GM12878 (cell line): ENCODE results near the gene TMEM253. TPM values are rescaled to one million over a fixed set of nuclear protein-coding genes. Genes with fewer than 3 reads are reported as not detected.

Experiments used
- ATAC-seq: fragments of 200-7000 bp; cut with Tn5 transposase; 3 replicates; pipeline ENCODE4 v1.9.1; 2020; ENCODE audit warnings: mild to moderate bottlenecking, moderate library complexity
- BruUV-seq: library from RNA; stranded (reverse); fragments of 400-500 nt; replicated peaks from 2 replicates; lab custom pipeline; 2021; lab: Mats Ljungman, UMichigan
- CTCF ChIA-PET: fragments of 300-600 bp; sonication (Branson Sonifier 250); formaldehyde crosslinking; extraction: SDS; loops from one replicate; lab custom pipeline; 2021; ENCODE audit warnings: inconsistent platforms; lab: Yijun Ruan, JAX
- POLR2A ChIA-PET: fragments of 350-600 bp; formaldehyde crosslinking; extraction: SDS; loops from one replicate; lab custom pipeline; 2021; ENCODE audit warnings: inconsistent platforms; lab: Charles Lee
- RAD21 ChIA-PET: fragments of 300-600 bp; sonication (Branson Sonifier 250); formaldehyde crosslinking; loops from one replicate; lab custom pipeline; 2023; ENCODE audit warnings: antibody characterized with exemption; ENCODE audit not compliant: unreplicated experiment; lab: Charles Lee
- SMC1A ChIA-PET: fragments of 300-600 bp; sonication (Branson Sonifier 250); formaldehyde crosslinking; loops from one replicate; lab custom pipeline; 2023; ENCODE audit not compliant: unreplicated experiment, uncharacterized antibody; lab: Charles Lee
- DNase-seq: peaks from one replicate; pipeline ENCODE4 v3.0.0-alpha.2; 2011; ENCODE audit warnings: low read depth, low spot score
- FAIRE-seq: peaks from 3 replicates; lab custom pipeline; 2011; peaks lifted over from hg19 to GRCh38; lab: Jason Lieb, UNC
- H2AFZ ChIP-seq: 2 replicates; pipeline ENCODE4 v1.6.0; 2011; ENCODE audit warnings: low read depth, low read length, control low read depth; ENCODE audit not compliant: control insufficient read depth
- H3K27ac ChIP-seq: 2 replicates; pipeline ENCODE4 v1.5.1; 2011; ENCODE audit warnings: control low read depth; ENCODE audit not compliant: control insufficient read depth, insufficient read depth
- H3K27me3 ChIP-seq, 2 experiments: replicated peaks in 1 of 2; 2 replicates each; pipeline versions ENCODE4 v1.6.0 to v1.6.1; 2011; ENCODE audit warnings: low read length in 1 of 2; ENCODE audit not compliant: control insufficient read depth in 2 of 2, insufficient read depth in 2 of 2
- H3K36me3 ChIP-seq, 2 experiments: 2 replicates each; pipeline ENCODE4 v1.5.1; 2011; ENCODE audit warnings: low read length in 1 of 2; ENCODE audit not compliant: control insufficient read depth in 2 of 2, insufficient read depth in 2 of 2
- H3K4me1 ChIP-seq: 2 replicates; pipeline ENCODE4 v1.6.1; 2011; ENCODE audit warnings: mild to moderate bottlenecking, low read length, moderate library complexity, mixed read lengths; ENCODE audit not compliant: control insufficient read depth, insufficient read depth
- H3K4me2 ChIP-seq: 2 replicates; pipeline ENCODE4 v1.6.0; 2011; ENCODE audit warnings: control low read depth; ENCODE audit not compliant: control insufficient read depth, insufficient read depth
- H3K4me3 ChIP-seq: fragments of 200-600 bp; sonication (generic); 2 replicates; pipeline ENCODE4 v1.5.1; 2016
- H3K79me2 ChIP-seq: 2 replicates; pipeline ENCODE4 v1.6.0; 2011; ENCODE audit warnings: low read length; ENCODE audit not compliant: control insufficient read depth, insufficient read depth
- H3K9ac ChIP-seq: 2 replicates; pipeline ENCODE4 v1.8.0; 2011; ENCODE audit warnings: low read length, control low read depth, mixed read lengths; ENCODE audit not compliant: control insufficient read depth, insufficient read depth
- H3K9me3 ChIP-seq: replicated peaks from 3 replicates; pipeline ENCODE4 v1.5.1; 2011; ENCODE audit warnings: mild to moderate bottlenecking, low read length; ENCODE audit not compliant: control insufficient read depth, insufficient read depth
- H4K20me1 ChIP-seq: 2 replicates; pipeline ENCODE4 v1.6.0; 2011; ENCODE audit not compliant: control insufficient read depth, insufficient read depth
- RAD21 ChIP-seq: IDR thresholded peaks from 2 replicates; pipeline ENCODE4 v1.6.1; 2011; ENCODE audit warnings: mild to moderate bottlenecking, low read depth, low read length, moderate library complexity; ENCODE audit not compliant: insufficient read depth
- SMC3 ChIP-seq: IDR thresholded peaks from 2 replicates; pipeline ENCODE4 v1.6.1; 2011; ENCODE audit warnings: low read length, improper control_type of control experiment, borderline replicate concordance
- ZNF622 ChIP-seq: fragments of 450-650 bp; IDR thresholded peaks from 2 replicates; pipeline ENCODE4 v1.6.1; 2017; ENCODE audit warnings: mild to moderate bottlenecking, inconsistent platforms
- WGBS: methylation state at CpG from one replicate; pipeline ENCODE4 v1.1.6; 2016; ENCODE audit warnings: low lambda C conversion rate; ENCODE audit not compliant: insufficient replicate concordance, insufficient coverage; ENCODE audit errors: missing lambda C conversion rate; 5-methylcytosine and 5-hydroxymethylcytosine counted together
- in situ Hi-C: fragments of 300-500 bp; cut with MboI; formaldehyde crosslinking; loops from 9 replicates; pipeline ENCODE4 v1.14.3; 2018; ENCODE audit warnings: mixed read lengths
- intact Hi-C: fragments of 100-400 bp; cut with micrococcal nuclease; formaldehyde crosslinking; loops from one replicate; pipeline ENCODE4 v1.14.2; 2022; ENCODE audit not compliant: unreplicated experiment
- polyA plus RNA-seq, 11 experiments: library from polyadenylated mRNA; depleted of rRNA in 4 of 11; unstranded in 6 of 11; stranded (reverse) in 5 of 11; fragments of >200 nt; fragmentation: Nextera tagmentation in 4 of 11; fragmentation: Illumina TruSeq in 1 of 11; extraction: Ambion mirVana in 4 of 11; extraction: Trizol in 1 of 11; gene quantifications; 1 replicate in 1 of 11; 2 replicates in 10 of 11; pipeline versions ENCODE4 v1.2.1 to v1.2.3, GENCODE V29; 2011 to 2016; ENCODE audit warnings: inconsistent platforms in 2 of 11, missing spikeins in 2 of 11, low read depth in 1 of 11
- total RNA-seq, 4 experiments: library from RNA; depleted of rRNA in 3 of 4; stranded (reverse); fragments of >200 nt in 3 of 4; fragmentation: Illumina TruSeq in 1 of 4; extraction: Trizol in 1 of 4; gene quantifications; 2 replicates each; pipeline versions ENCODE4 v1.2.1 to v1.2.3, GENCODE V29; 2013 to 2021
- TF ChIP-seq, protein P1 (sequence below): IDR thresholded peaks from 2 replicates; pipeline ENCODE4 v1.6.1; 2011; ENCODE audit warnings: mild to moderate bottlenecking, low read depth, low read length, moderate library complexity; ENCODE audit not compliant: insufficient replicate concordance
- TF ChIP-seq, protein P2 (sequence below), 3 experiments: IDR thresholded peaks in 2 of 3; conservative IDR thresholded peaks in 1 of 3; 2 replicates each; pipeline ENCODE4 v1.5.1; 2011; ENCODE audit warnings: low read depth in 3 of 3, low read length in 3 of 3, mild to moderate bottlenecking in 3 of 3, control low read depth in 2 of 3, moderate library complexity in 2 of 3, inconsistent platforms in 1 of 3, mixed read lengths in 1 of 3; ENCODE audit not compliant: control insufficient read depth in 2 of 3, insufficient read depth in 1 of 3; ENCODE audit errors: extremely low read depth in 1 of 3

The TMEM253 gene
- total and polyA plus RNA-seq, 10 of the 15 experiments (the other 5 are each of a cell fraction or from before 2014, with no cell fraction given): 0.11 to 0.48 TPM; not detected in 8

DNA sequence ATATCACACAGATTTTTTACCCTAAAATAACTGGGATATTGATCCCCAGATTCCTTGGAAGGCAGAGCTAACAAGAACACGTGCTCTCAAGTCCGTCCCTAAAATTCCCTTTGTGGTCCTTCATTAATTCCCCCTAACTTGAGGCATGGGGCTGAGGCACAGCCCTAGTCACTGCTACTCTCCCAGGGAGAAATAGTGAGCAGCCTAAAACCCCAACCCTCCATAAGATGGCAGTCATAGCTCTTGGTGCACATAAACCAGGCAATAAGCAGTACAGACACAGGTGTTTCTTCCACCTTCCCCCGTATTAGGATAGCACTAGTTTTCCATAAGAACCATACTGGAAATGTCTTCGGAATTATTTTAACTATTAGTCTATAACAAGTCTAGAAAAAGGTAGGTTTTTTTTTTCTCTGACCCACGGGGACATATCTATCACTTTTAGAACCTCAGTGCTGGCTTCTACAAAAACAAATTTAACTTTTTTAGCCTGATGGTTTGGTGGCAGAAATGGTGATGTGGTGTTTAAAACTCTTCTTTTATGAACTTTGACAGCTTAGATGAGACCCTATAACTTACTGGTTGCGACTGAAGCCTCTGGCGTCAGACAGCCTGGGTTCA lies 33.9 kb upstream of the TMEM253 start:
- Histone ChIP-seq H3K4me2 (no peak overlapping the region), H3K79me2 (no peaks in the 10 kb centered on the region), H3K36me3 (no peaks in the 10 kb centered on the region), H4K20me1 (no peaks in the 10 kb centered on the region), H3K9ac (no peak overlapping the region), H2AFZ (no peak overlapping the region), H3K4me3 (no peak overlapping the region), H3K27me3 (peaks cover 9 to 20% of the 10 kb centered on the region in 2 experiments), H3K27ac (no peak overlapping the region), H3K4me1 (peaks cover 25% of the 10 kb centered on the region), H3K9me3 (no peaks in the 10 kb centered on the region)
- TF ChIP-seq RAD21 (peak; percentile 58), ZNF622 (no peak), SMC3 (peak; percentile 37; the same call in 1 of the 2 replicates)
- TF ChIP-seq, protein P1, sequence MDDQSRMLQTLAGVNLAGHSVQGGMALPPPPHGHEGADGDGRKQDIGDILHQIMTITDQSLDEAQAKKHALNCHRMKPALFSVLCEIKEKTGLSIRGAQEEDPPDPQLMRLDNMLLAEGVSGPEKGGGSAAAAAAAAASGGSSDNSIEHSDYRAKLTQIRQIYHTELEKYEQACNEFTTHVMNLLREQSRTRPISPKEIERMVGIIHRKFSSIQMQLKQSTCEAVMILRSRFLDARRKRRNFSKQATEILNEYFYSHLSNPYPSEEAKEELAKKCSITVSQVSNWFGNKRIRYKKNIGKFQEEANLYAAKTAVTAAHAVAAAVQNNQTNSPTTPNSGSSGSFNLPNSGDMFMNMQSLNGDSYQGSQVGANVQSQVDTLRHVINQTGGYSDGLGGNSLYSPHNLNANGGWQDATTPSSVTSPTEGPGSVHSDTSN: no peak
- TF ChIP-seq, protein P2, sequence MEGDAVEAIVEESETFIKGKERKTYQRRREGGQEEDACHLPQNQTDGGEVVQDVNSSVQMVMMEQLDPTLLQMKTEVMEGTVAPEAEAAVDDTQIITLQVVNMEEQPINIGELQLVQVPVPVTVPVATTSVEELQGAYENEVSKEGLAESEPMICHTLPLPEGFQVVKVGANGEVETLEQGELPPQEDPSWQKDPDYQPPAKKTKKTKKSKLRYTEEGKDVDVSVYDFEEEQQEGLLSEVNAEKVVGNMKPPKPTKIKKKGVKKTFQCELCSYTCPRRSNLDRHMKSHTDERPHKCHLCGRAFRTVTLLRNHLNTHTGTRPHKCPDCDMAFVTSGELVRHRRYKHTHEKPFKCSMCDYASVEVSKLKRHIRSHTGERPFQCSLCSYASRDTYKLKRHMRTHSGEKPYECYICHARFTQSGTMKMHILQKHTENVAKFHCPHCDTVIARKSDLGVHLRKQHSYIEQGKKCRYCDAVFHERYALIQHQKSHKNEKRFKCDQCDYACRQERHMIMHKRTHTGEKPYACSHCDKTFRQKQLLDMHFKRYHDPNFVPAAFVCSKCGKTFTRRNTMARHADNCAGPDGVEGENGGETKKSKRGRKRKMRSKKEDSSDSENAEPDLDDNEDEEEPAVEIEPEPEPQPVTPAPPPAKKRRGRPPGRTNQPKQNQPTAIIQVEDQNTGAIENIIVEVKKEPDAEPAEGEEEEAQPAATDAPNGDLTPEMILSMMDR (IDR thresholded peaks at IDR 0.05 in 2 of 3, conservative IDR thresholded peaks at IDR 0.05 in 1 of 3; ENCODE audit: control insufficient read depth in 2 of 3, extremely low read depth in 1 of 3, insufficient read depth in 1 of 3, low read depth in 3 of 3, low read length in 3 of 3): peak; percentile 36 to 48 (median 46); a peak in 5 of 6 replicates
- ChIA-PET SMC1A (interaction anchor here (0.7 to 3.2 kb wide), 7 partner anchors 10 to 211 kb away, joined by 3 to 38 read pairs (median 7); no protein-coding TSS in a partner anchor), POLR2A (no interaction called here), CTCF (interaction anchor here (0.7 to 6.3 kb wide), 10 partner anchors 15 to 76 kb away, joined by 3 to 151 read pairs (median 5); partner anchors contain the start of gene TMEM253), RAD21 (interaction anchor here (0.8 to 4.8 kb wide), 8 partner anchors 22 to 58 kb away, joined by 3 to 55 read pairs (median 7); no protein-coding TSS in a partner anchor)
- ATAC-seq (no peak), FAIRE-seq (peak; percentile 61), DNase-seq (no peak)
- intact Hi-C loops: loop anchor here (2.0 kb wide), 1 partner anchor 52 kb away; no protein-coding TSS in a partner anchor
- in situ Hi-C loops: no loop called here
- no TSS peak for BruUV-seq
- WGBS: 23% methylated on average over 7 of the region's 7 CpGs
